ENCODE results near the gene IGHMBP2.
"Not testable (repeated sequence)": the region's sequence is repeated elsewhere in the genome, so short reads cannot be mapped to it uniquely, and the experiment has no call there.

IGHMBP2 gene

DNA sequence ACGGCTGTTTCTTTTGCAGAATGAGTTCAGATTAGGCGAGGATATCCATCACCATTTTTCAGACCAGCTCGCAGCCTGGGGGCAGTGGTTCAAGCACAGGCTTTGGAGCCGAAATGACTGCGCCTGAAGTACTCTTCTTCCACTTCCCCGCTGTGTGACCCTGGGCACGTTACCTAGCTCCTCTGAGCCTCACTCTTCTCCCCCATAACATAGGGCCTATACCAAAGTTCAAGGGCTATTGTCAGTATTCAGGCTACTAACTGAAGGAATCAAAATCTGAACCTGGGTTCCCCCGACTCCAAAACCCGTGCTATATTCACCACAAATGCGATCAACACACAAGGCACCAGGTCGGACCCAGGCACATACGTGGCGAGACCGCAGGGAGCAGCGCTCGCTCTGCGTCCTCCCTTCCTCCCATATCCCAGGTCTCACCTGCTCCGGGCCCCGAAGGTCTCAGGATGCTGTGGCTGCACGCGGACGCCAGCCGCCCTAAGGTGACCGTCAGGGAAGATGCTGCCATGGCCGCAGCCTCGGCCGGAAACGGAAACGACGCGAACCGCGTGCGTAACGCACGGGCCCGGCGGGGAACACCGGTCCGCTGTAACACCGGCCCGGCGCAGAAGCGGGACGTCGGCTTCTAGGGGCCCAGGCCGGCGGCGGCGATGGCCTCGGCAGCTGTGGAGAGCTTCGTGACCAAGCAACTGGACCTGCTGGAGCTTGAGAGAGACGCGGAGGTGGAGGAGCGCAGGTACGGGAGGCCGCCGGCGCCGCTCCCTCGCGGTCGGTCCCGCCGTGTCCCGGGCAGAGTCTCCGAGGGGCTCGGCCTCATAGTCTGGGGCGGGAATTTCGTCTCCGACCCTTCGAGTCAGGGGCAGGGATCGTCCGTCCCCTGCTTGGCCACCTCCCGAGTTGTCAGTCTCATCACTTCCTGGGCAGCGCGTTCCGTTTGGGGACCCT, at the start of gene IGHMBP2, which contains the start of gene MRPL21:
TSS of gene IGHMBP2 (plus strand) at position 604 of the 960 bp plus-strand sequence. CDS start at position 666, 62 bp downstream.
TSS of gene MRPL21 (minus strand) at position 545 of the 960 bp plus-strand sequence. CDS start at position 523, 22 bp downstream.
- DNase-seq (ENCODE audit: insufficient read length, low spot score) (peak; percentile 81), FAIRE-seq (no peak)
- TF ChIP-seq POLR2A (IDR thresholded peaks at IDR 0.05; ENCODE audit: low read depth, low read length), result peak; percentile 96

DNA sequence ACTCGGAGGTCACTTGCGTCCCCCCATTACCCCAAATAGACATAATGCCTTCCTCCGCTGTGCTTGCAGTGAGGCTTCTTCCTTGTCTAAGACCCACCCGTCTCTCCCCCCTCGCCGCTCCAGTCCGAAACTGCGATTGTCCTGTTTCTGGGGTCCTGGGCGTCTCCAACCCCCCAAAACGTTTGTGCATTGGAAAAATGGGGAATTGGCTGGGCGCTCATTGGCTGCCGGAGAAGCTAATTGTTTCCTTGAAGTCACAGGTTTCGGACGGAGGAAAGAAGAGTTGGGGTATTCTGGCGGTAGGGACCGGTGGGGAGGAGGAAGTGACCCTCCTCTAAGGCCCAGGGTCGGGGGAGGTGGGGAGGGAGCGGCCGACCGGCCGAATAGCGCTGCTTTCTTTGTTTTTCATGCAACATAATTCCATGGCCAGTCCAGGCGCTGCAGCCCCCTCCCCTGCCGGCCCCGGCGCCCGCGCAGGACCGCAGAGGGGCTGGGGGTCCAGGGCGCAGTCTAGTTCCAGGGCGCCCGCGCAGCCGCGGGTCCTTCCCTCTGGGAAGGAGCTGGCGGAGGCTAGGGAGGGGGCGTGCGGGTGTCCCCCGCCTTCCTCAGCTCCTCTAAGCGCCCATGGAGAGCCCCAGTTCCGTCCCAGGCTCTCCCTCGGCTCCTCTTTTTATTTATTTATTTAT, 49.3 kb upstream of the IGHMBP2 start:
- FAIRE-seq, result no peak
- no peak for TF ChIP-seq POLR2A (IDR thresholded peaks at IDR 0.05; ENCODE audit: low read depth, low read length)
- no peak for DNase-seq (ENCODE audit: insufficient read length, low spot score)

DNA sequence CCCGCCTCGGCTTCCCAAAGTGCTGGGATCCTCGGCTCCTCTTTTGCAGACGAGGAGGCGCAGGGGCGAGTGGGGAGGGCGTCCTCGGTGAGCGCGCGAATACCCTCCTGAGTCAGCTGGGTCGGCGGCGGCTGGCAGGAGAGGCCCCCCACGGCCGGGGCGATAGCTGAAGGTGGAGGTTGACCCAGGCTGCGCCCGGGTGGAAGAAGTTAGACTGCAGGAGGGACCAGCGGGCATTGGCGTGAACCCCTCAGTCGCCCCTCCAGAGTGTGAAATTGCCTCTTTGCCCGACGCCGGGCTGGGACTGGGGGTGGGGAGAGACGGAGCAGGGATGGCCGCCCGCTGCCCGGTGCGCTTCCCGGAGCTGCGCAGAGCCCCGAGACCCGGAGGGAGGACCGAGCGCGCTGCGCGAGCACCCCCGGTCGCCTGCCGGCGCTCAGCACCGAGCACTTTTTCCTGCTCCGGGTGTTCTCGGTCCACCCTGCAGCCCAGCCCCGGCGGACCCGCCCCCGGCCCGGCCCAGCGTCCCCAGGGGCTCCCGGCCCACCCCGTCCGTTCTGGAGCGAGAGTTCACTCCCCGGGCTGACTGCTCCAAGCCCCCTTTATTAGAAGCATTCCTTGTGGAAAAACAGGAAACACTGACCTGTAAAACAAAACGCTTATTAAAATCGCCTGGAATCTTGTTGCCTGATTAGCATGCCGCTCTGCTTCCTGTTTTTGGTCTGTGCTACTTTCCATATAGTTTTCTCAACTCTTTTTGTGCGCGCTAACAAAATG, 48.3 kb upstream of the IGHMBP2 start:
- no peak for FAIRE-seq
- no peak for DNase-seq (ENCODE audit: insufficient read length, low spot score)
- no peak for TF ChIP-seq POLR2A (IDR thresholded peaks at IDR 0.05; ENCODE audit: low read depth, low read length)

DNA sequence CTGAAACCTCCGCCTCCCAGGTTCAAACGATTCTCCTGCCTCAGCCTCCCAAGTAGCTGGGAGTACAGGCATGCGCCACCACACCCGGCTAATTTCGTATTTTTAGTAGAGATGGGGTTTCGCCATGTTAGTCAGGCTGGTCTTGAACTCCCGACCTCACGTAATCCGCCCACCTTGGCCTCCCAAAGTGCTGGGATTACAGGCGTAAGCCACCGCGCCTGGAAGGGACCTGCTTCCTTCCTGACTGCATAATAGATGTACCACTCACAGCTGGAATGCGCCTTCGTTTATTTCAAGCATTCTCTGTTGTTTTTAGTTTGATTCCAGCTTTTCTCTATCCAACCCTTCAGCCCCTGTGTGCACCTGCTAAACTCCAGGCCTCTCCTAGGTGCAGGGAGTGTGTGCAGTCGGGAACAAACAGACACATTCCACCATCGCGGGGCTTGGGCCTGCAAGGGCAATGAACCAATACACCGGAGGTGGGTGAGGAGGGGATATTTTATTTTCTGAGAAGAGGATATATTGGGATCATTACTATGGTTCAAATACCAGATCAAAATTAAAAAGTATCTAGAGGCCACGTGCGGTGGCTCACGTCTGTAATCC, 47.2 kb upstream of the IGHMBP2 start:
- FAIRE-seq; DNase-seq (ENCODE audit: insufficient read length, low spot score): not testable (repeated sequence)

DNA sequence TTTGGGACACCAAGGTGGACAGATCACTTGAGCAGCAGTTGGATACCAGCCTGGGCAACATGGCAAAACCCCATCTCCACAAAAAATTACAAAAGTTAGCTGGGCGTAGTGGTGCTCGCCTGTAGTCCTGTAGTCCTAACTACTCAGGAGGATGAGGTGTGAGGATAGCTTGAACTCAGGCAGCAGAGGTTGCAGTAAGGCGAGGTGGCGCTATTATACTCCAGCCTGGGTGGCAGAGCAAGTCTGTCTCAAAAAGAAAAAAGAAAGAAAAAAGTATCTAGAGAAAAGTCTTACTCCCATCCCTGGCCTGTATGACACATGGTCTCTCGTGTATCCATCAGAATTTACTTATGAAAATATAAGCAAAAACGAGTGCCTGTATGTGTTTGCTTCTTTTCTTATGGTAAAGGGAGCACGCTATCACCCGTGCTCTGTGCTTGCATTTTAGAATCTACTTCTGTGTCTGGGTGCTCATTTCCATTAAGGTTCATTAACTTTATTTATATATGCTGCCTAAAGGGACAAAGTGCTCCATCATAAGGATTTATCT, 46.6 kb upstream of the IGHMBP2 start:
- FAIRE-seq (no peak), DNase-seq (ENCODE audit: insufficient read length, low spot score) (no peak)
- TF ChIP-seq POLR2A (IDR thresholded peaks at IDR 0.05; ENCODE audit: low read depth, low read length), result no peak

DNA sequence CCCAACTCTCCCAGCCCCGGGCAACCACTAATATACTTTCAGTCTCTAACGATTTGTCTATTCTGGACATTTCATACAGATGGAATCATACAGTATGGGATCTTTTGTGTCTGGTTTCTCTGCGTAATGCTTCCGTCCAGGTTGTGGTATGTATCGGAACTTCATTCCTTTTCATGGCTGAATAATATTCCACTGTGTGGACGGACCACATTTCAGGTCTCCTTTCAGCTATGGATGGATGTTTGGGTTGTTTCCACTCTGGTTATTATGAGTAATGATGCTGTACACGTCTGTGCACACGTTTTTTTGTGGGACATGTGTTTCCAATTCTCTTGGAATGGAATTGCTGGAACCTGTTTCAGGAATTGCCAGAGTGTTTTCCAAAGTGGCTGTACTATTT, 44.6 kb upstream of the IGHMBP2 start:
- no peak for FAIRE-seq
- no peak for TF ChIP-seq POLR2A (IDR thresholded peaks at IDR 0.05; ENCODE audit: low read depth, low read length)
- no peak for DNase-seq (ENCODE audit: insufficient read length, low spot score)

DNA sequence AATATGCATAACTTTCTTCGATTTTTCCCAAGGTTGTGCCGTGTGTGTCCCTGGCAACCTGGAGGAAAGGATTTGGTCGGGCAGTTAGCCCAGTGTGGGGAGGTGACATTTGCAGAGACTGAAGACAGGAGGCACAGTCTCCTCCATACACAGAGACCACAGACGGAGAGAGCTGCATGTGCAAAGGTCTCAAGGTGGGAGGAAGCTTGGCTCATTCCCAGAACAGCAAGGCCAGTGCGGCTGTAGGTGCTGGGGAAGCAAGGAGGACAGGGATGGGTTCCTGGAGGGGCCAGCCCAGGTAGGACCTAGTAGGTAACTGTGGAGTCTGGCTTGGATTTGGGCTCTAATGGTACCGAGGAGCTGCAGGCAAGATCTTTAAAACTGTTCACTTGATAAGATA, 41.3 kb upstream of the IGHMBP2 start:
- TF ChIP-seq POLR2A (IDR thresholded peaks at IDR 0.05; ENCODE audit: low read depth, low read length), result no peak
- DNase-seq (ENCODE audit: insufficient read length, low spot score) (no peak), FAIRE-seq (no peak)

DNA sequence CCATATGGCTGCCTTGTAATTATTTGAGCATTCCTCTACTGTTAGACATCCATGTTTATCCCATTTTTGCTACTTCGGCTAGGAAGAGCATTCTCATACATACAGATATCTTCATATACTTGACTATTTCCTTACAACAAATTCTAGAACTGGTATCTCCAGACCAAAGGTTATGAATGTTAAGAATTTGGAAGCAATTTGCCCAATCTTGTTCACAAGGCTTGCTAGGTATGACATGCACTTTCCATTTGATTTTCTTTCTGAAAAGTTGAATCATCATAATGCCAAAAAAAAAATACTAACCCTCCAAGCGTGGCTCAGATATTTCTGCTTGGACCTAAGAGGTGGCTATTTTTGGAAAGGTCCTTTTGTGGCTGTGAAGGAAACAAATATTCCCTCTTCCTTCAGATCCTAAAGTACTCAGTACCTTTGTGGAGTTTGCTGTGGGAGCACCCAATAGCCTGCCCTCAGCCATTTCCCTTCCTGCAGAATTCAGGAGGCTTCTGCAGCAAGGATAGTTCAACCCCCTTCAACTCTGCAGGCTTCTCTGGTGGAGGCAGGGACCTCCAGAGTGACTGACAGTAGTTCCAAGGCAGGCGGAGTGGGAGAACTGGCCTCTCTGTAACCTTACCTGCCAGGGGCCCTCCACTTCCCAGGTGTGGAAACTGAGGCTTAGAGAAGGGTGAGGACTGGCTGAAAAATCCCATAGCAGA, 40.0 kb upstream of the IGHMBP2 start:
- no peak for DNase-seq (ENCODE audit: insufficient read length, low spot score)
- TF ChIP-seq POLR2A (IDR thresholded peaks at IDR 0.05; ENCODE audit: low read depth, low read length), result no peak
- FAIRE-seq, result no peak

DNA sequence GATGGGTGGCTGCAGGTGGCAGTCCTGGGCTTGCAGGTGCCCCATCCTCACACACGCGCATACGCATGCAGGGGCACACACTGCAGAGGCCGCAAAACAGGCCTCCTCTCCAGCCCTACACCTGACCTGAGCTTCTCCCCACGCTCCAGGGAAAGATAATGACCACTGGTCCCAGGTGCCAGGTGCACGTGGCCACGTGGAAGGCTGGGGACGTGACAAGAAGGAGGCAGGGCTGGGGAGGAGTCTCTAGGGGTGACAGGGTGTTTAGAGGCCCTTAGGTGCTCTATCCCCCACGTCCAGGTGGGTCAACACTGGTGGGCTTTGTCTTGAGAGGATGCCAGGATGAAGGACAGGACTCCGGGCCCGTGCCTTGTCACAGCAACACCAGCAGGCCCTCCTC, 38.5 kb upstream of the IGHMBP2 start:
- no peak for DNase-seq (ENCODE audit: insufficient read length, low spot score)
- no peak for FAIRE-seq
- TF ChIP-seq POLR2A (IDR thresholded peaks at IDR 0.05; ENCODE audit: low read depth, low read length), result no peak

DNA sequence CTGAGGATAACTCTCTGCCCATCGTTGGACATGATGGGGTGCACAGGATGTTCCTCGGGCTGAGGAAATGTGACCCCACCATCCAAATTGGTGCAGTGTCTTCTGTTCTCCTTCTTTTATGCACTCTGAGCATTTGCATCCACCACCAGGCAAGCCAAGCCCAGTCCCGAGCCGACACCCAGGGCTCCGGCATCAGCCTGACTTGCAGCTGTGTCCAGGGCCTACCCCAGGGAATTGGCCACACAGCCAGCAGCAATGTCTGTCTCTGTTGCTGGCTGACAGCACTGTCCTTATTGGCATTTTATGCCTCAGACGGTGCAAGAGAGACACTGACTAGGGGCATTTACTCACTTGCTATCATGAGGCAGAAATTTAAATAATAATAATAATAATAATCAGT, 36.6 kb upstream of the IGHMBP2 start:
- DNase-seq (ENCODE audit: insufficient read length, low spot score) (no peak), FAIRE-seq (no peak)
- TF ChIP-seq POLR2A (IDR thresholded peaks at IDR 0.05; ENCODE audit: low read depth, low read length), result no peak

DNA sequence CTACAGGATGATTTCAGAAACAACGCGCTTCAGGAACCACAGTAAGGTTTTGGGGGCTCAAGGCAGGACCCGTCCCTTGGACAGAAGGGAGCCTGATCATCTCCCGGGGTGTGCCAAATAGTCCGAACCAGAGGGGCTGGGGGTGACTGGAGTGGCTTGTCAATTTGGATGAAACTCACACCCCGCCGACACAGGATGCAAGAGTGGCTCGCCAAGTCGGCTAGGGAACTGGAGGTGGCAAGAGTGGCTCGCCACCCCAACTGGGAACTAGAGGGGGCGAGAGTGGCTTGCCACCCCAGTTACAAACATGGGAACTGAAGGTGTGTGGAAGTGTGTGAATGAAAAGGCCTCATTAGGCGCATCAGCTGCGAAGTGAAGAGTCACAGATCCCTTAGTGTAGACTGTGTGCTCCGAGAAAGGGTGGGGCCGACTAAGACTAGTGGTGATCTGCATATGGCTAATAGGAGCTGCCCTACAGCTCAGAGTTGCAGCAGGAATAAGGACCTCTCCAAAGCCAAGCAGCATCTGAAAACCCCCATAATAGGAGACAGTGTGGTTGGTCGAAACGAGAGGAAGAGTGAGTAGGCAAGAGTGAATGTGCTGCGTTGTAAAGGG, 35.4 kb upstream of the IGHMBP2 start:
- FAIRE-seq (no peak), DNase-seq (ENCODE audit: insufficient read length, low spot score) (no peak)
- TF ChIP-seq POLR2A (IDR thresholded peaks at IDR 0.05; ENCODE audit: low read depth, low read length), result no peak

DNA sequence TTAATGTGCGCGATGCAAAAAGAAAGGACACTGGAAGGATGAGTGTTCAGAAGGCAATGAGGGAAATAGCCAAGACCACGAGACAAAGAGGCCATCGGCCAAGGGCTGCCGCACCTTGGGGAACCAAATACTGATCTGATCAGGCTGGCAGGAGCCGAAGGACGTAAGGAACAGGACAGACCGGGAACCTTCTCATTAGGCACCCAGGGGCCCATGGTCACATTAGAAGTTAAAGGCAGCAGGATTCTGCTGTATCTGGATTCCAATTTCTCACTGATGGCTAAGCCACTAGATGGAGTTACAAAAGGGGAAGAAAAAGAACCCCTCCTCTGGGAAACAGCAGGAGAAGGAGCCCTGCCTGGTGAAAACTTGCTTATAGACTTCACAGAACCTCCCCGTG, 33.2 kb upstream of the IGHMBP2 start:
- TF ChIP-seq POLR2A (IDR thresholded peaks at IDR 0.05; ENCODE audit: low read depth, low read length), result no peak
- FAIRE-seq (no peak), DNase-seq (ENCODE audit: insufficient read length, low spot score) (no peak)
